Heart left ventricle (tissue), 16 donors: ENCODE data around the gene CYP11A1. TPM values are rescaled to one million over a fixed set of nuclear protein-coding genes. Genes with fewer than 3 reads are reported as not detected.

Experiments
- ATAC-seq, 4 donors: fragments of 200-7000 bp; cut with Tn5 transposase; one replicate each; pipeline ENCODE4 v1.9.1; 2020 to 2022; ENCODE audit warnings: moderate library complexity in 4 of 4, mild to moderate bottlenecking in 3 of 4, moderate number of reproducible peaks in 1 of 4
- DNase-seq, 5 donors: peaks; one replicate each; pipeline ENCODE4 v3.0.0-alpha.2; 2020
- H3K27ac ChIP-seq, 12 donors: fragments of 200-600 bp; sonication (generic) in 4 of 12; one replicate each; pipeline versions ENCODE4 v1.5.0 to v1.8.0; 2016 to 2022; ENCODE audit warnings: mild to moderate bottlenecking in 2 of 12
- H3K27me3 ChIP-seq, 9 donors: fragments of 200-600 bp; sonication (generic) in 2 of 9; one replicate each; pipeline versions ENCODE4 v1.5.1 to v1.8.0; 2016 to 2022; ENCODE audit warnings: mild to moderate bottlenecking in 3 of 9
- H3K36me3 ChIP-seq, 9 donors: fragments of 200-600 bp; sonication (generic) in 2 of 9; one replicate each; pipeline versions ENCODE4 v1.5.0 to v1.8.0; 2018 to 2022; ENCODE audit warnings: mild to moderate bottlenecking in 2 of 9
- H3K4me1 ChIP-seq, 12 donors: fragments of 200-600 bp; sonication (generic) in 4 of 12; one replicate each; pipeline versions ENCODE4 v1.5.0 to v1.8.0; 2016 to 2022; ENCODE audit warnings: mild to moderate bottlenecking in 3 of 12
- H3K4me3 ChIP-seq, 12 donors: fragments of 200-600 bp; sonication (generic) in 4 of 12; one replicate each; pipeline versions ENCODE4 v1.5.0 to v1.8.0; 2017 to 2022; ENCODE audit warnings: mild to moderate bottlenecking in 9 of 12, moderate library complexity in 4 of 12
- H3K9me3 ChIP-seq, 12 donors: fragments of 200-600 bp; sonication (generic) in 4 of 12; one replicate each; pipeline versions ENCODE4 v1.5.0 to v1.8.0; 2016 to 2022; ENCODE audit warnings: mild to moderate bottlenecking in 1 of 12
- POLR2A ChIP-seq, 2 donors: fragments of 450-650 bp; IDR thresholded peaks; one replicate each; pipeline ENCODE4 v1.6.1; 2017; ENCODE audit warnings: antibody characterized with exemption in 2 of 2, mild to moderate bottlenecking in 2 of 2, moderate library complexity in 2 of 2
- WGBS, 4 donors: extraction: QIAGEN DNeasy Blood & Tissue Kit in 2 of 4; methylation state at CpG; one replicate each; pipeline versions ENCODE4 v1.1.5 to v1.1.7; 2013 to 2018; 5-methylcytosine and 5-hydroxymethylcytosine counted together
- intact Hi-C, 10 donors: fragments of 100-400 bp; cut with DNase I; formaldehyde crosslinking; loops; one replicate each; pipeline versions ENCODE4 v1.11.1 to v1.14.2; 2022
- polyA plus RNA-seq, 2 donors: library from polyadenylated mRNA; stranded (reverse); fragments of 200-250 nt; gene quantifications; one replicate each; pipeline ENCODE4 v1.2.3, GENCODE V29; 2013
- total RNA-seq, 9 donors: library from RNA; depleted of rRNA in 2 of 9; stranded (reverse); fragments of >200 nt in 2 of 9; fragmentation: NEBNext Ultra II Directional in 3 of 9; extraction: Animal tissue kit (Norgen Biotek cat#: 25700) in 3 of 9; gene quantifications; one replicate each; pipeline versions ENCODE4 v1.1.0 to v1.2.4, GENCODE V29; 2016 to 2023
- TF ChIP-seq, protein P1 (sequence below), 12 donors: fragments of 200-600 bp; sonication (generic) in 4 of 12; IDR thresholded peaks; one replicate each; pipeline versions ENCODE4 v1.5.0 to v1.8.0; 2018 to 2022; ENCODE audit warnings: antibody characterized with exemption in 12 of 12, mild to moderate bottlenecking in 5 of 12
- donor health status: ischemic (EF 13 %, LVEDD 7.1; RV severe dilation, severe dysfunction).
- donor health status: healthy with polysubstance abuse.
- donor health status: DM: no; HTN: yes; CAD: no.
- donor health status: DM: no; HTN: no; CAD: no.
- donor health status: ischemic (EF 25% LVEDD 6.9; RV normal size, moderate dysfunction).
- donor health status: ischemic (EF 25% LVEDD 5.7; RV mildly dilated, moderate dysfunction).
- donor health status: healthy.
- donor health status: DM: yes; HTN: yes; CAD: no.
- donor health status: ischemic (EF 35%, LVEDD 5.7; RV mildly dilated, moderate dysfunction).
- donor health status: nonischemic (EF 11% LVEDD 7.7; RV severe dilation, severe dysfunction).
- donor health status: DM: yes; HTN: yes; CAD: no.
- donor health status: PGD.
- donor health status: ischemic (EF 29% LVEDD 5.4; RV normal size, mild dysfunction).
- donor health status: nonischemic (EF 23%, LVEDD 6.1; RV moderate dilation, normal function).

Gene CYP11A1
- total and polyA plus RNA-seq, 11 donors = 0.07 to 3.4 (median 0.87) TPM

- peak in 1 of 5 donors; percentile 51 for DNase-seq
- Histone ChIP-seq H3K36me3 (no peaks in the 10 kb centered on the region), H3K9me3 (no peaks in the 10 kb centered on the region), H3K27me3 (peaks cover 0 to 13% (median 8%) of the 10 kb centered on the region in 9 donors), H3K27ac (no peak overlapping the region), H3K4me3 (no peak overlapping the region), H3K4me1 (peaks cover 6 to 37% (median 24%) of the 10 kb centered on the region in 12 donors)
- WGBS, 4 donors = 57 to 61% (median 58%) methylated on average over 13 of the region's 13 CpGs
- intact Hi-C loops = loop anchor here in 1 of 10 donors (10.0 kb wide), 1 partner anchor 337 kb away; no protein-coding TSS in a partner anchor
- TF ChIP-seq, protein P1, sequence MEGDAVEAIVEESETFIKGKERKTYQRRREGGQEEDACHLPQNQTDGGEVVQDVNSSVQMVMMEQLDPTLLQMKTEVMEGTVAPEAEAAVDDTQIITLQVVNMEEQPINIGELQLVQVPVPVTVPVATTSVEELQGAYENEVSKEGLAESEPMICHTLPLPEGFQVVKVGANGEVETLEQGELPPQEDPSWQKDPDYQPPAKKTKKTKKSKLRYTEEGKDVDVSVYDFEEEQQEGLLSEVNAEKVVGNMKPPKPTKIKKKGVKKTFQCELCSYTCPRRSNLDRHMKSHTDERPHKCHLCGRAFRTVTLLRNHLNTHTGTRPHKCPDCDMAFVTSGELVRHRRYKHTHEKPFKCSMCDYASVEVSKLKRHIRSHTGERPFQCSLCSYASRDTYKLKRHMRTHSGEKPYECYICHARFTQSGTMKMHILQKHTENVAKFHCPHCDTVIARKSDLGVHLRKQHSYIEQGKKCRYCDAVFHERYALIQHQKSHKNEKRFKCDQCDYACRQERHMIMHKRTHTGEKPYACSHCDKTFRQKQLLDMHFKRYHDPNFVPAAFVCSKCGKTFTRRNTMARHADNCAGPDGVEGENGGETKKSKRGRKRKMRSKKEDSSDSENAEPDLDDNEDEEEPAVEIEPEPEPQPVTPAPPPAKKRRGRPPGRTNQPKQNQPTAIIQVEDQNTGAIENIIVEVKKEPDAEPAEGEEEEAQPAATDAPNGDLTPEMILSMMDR (IDR thresholded peaks at IDR 0.05) = peak; percentile 22 to 66 (median 48)
- no peak for TF ChIP-seq POLR2A (IDR thresholded peaks at IDR 0.05)
- peak in 1 of 4 donors; percentile 21 for ATAC-seq
Observed at GRCh38 chr15:74311734-74312444, 55.6 kb downstream of the CYP11A1 start.

DNA sequence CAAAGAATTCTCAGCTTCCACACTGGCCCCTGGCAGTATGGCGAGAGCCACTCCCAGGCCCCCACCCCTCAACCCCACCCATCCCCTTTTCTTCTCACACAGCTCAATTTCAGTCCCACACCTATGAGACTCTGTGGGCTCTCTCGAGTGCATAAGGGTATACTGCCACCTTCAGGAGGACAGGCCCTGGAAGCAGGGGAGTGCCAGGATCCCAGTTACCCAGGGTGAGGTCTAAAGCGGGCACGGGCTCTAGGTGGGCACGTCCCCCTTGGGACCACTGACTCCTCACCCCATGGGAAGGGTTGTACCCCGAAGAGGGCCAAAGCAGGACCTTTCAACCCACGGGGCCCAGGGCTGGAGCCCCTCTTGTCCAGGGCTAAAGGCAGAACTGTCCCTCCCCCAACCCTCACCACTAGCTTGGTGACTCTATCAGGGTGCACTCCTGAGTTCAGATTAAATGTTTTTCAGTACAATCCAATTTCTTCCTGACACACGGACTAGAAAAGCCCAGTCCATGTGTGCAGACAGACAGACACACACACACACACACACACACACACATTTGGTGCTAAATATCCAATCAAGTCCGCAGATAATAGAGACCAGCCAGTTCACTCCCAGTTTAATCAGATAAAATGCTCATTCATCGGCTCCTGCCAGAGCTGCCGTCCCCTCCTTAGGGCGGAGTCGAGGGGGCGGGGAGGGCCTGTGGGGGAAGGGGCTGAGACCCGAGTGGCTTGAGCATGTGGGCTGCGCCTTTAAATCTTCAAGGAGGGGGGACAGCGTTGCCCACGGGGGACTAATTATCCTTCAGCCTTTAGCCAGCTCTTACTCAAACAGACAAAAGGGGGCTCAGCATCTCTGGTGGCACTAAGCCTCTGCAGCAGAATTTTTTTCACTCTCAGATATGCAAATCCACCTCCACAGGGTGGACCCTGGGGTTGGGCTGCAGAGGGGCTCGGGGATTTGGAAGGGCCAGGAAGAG, 59.3 kb downstream of the CYP11A1 start:
- Histone ChIP-seq H3K27ac (no peak overlapping the region), H3K36me3 (no peaks in the 10 kb centered on the region), H3K4me1 (peaks cover 0 to 12% (median 0%) of the 10 kb centered on the region in 12 donors), H3K4me3 (no peak overlapping the region), H3K9me3 (no peaks in the 10 kb centered on the region), H3K27me3 (peaks cover 0 to 36% (median 12%) of the 10 kb centered on the region in 9 donors)
- ATAC-seq (peak; percentile 78 to 91 (median 82)), DNase-seq (peak in 4 of 5 donors; percentile 38 to 61 (median 50))
- TF ChIP-seq, protein P1 (IDR thresholded peaks at IDR 0.05) = peak; percentile 47 to 78 (median 72)
- TF ChIP-seq POLR2A (IDR thresholded peaks at IDR 0.05) = no peak
- WGBS, 4 donors = 5 to 12% (median 9%) methylated on average over 16 to 19 of the region's 19 CpGs
- intact Hi-C loops = loop anchor here (1.0 to 10.0 kb wide), 6 partner anchors 53 to 336 kb away; no protein-coding TSS in a partner anchor

GRCh38 chr15:74306781-74307217, 60.6 kb downstream of the CYP11A1 start:
- DNase-seq = no peak
- intact Hi-C loops = loop anchor here in 6 of 10 donors (2.0 to 10.0 kb wide), 5 partner anchors 52 to 334 kb away; no protein-coding TSS in a partner anchor
- peaks cover 0 to 13% (median 0%) of the 10 kb centered on the region in 12 donors for H3K4me1 ChIP-seq
- WGBS, 4 donors = 52 to 65% (median 61%) methylated on average over 10 of the region's 10 CpGs
- H3K9me3 ChIP-seq = no peaks in the 10 kb centered on the region
- no peaks in the 10 kb centered on the region for H3K36me3 ChIP-seq
- H3K4me3 ChIP-seq = no peak overlapping the region
- H3K27ac ChIP-seq = no peak overlapping the region
- no peak for TF ChIP-seq POLR2A (IDR thresholded peaks at IDR 0.05)
- TF ChIP-seq, protein P1 (IDR thresholded peaks at IDR 0.05) = no peak
- peaks cover 0 to 41% (median 16%) of the 10 kb centered on the region in 9 donors for H3K27me3 ChIP-seq
- no peak for ATAC-seq
